GM18519 (cell line): ENCODE data around the gene DLGAP5.

ENCODE experiments used
- ATAC-seq: cut with Tn5 transposase; IDR thresholded peaks from one replicate; pipeline ENCODE4 v1.9.1; 2021; ENCODE audit warnings: mild to moderate bottlenecking, moderate library complexity; ENCODE audit not compliant: unreplicated experiment, low FRiP score

DLGAP5 gene

GRCh38 chr14:55130196-55130550, 61.2 kb downstream of the DLGAP5 start:
- ATAC-seq, result no peak

GRCh38 chr14:55129428-55130195, 61.8 kb downstream of the DLGAP5 start:
- ATAC-seq, result peak; percentile 30

- ATAC-seq, result peak; percentile 40
Observed at GRCh38 chr14:55129086-55129427, 62.3 kb downstream of the DLGAP5 start, which contains the start of gene LGALS3. Gene LGALS3 (plus strand): TSS chr14:55129252. CDS start chr14:55137374, 8,122 bp downstream.

- ATAC-seq, result no peak
Observed at GRCh38 chr14:55128386-55129085, 62.8 kb downstream of the DLGAP5 start.

- ATAC-seq, result no peak
Observed at GRCh38 chr14:55127460-55127951, 63.9 kb downstream of the DLGAP5 start.

GRCh38 chr14:55126932-55127459, 64.4 kb downstream of the DLGAP5 start:
- no peak for ATAC-seq

GRCh38 chr14:55126034-55126433, 65.4 kb downstream of the DLGAP5 start:
- ATAC-seq, result no peak

- no peak for ATAC-seq
Observed at GRCh38 chr14:55125403-55125802, 66.0 kb downstream of the DLGAP5 start.

GRCh38 chr14:55124774-55125386, 66.5 kb downstream of the DLGAP5 start:
- ATAC-seq, result no peak

GRCh38 chr14:55123852-55124639, 67.3 kb downstream of the DLGAP5 start:
- no peak for ATAC-seq

GRCh38 chr14:55123101-55123500, 68.3 kb downstream of the DLGAP5 start:
- ATAC-seq, result no peak

GRCh38 chr14:55122440-55122986, 68.9 kb downstream of the DLGAP5 start:
- ATAC-seq, result no peak

- ATAC-seq, result no peak
Observed at GRCh38 chr14:55121628-55122439, 69.6 kb downstream of the DLGAP5 start.

GRCh38 chr14:55120571-55121495, 70.6 kb downstream of the DLGAP5 start:
- ATAC-seq, result no peak

- no peak for ATAC-seq
Observed at GRCh38 chr14:55118761-55119160, 72.6 kb downstream of the DLGAP5 start.

GRCh38 chr14:55117803-55118441, 73.5 kb downstream of the DLGAP5 start:
- no peak for ATAC-seq

GRCh38 chr14:55116246-55117030, 74.9 kb downstream of the DLGAP5 start:
- no peak for ATAC-seq
